K562 (cell line): ENCODE results near the gene FASTK. TPM values are rescaled to one million over a fixed set of nuclear protein-coding genes. Genes with fewer than 3 reads are reported as not detected.

ENCODE experiments used
- BCOR ChIP-seq: fragments of 450-650 bp; IDR thresholded peaks from 2 replicates; pipeline ENCODE4 v1.6.1; 2016
- EGR1 ChIP-seq: fragments of 450-650 bp; conservative IDR thresholded peaks from 2 replicates; pipeline ENCODE4 v1.6.1; 2017; ENCODE audit warnings: mild to moderate bottlenecking
- EHMT2 ChIP-seq: fragments of 450-650 bp; IDR thresholded peaks from 2 replicates; pipeline ENCODE4 v1.6.1; 2018; ENCODE audit warnings: antibody characterized with exemption
- GATA2 ChIP-seq: sonication (generic); formaldehyde crosslinking; IDR thresholded peaks from 2 replicates; pipeline ENCODE4 v1.4.0; 2020; ENCODE audit warnings: mild to moderate bottlenecking, missing genetic modification reagents
- HDAC6 ChIP-seq: IDR thresholded peaks from 2 replicates; pipeline ENCODE4 v1.6.1; 2012; ENCODE audit warnings: low read depth, mild to moderate bottlenecking, control low read depth, inconsistent platforms, low read length, moderate library complexity
- HLTF ChIP-seq: fragments of 450-650 bp; IDR thresholded peaks from 2 replicates; pipeline ENCODE4 v1.6.1; 2016
- LARP7 ChIP-seq: fragments of 450-650 bp; IDR thresholded peaks from 2 replicates; pipeline ENCODE4 v1.6.1; 2016
- SMARCC2 ChIP-seq: fragments of 450-650 bp; IDR thresholded peaks from 2 replicates; pipeline ENCODE4 v1.6.1; 2017; ENCODE audit warnings: antibody characterized with exemption, moderate library complexity, mild to moderate bottlenecking, low read depth
- SMARCE1 ChIP-seq: fragments of 450-650 bp; IDR thresholded peaks from 2 replicates; pipeline ENCODE4 v1.7.1; 2016; ENCODE audit warnings: mild to moderate bottlenecking
- SRF ChIP-seq, 2 experiments: fragments of 250-450, 450-650 bp in 1 of 2; sonication (Bioruptor Pico) in 1 of 2; sonication (generic) in 1 of 2; formaldehyde crosslinking; IDR thresholded peaks; 2 replicates each; pipeline versions ENCODE4 v1.5.0 to v1.5.1; 2020 to 2022; ENCODE audit warnings: mild to moderate bottlenecking in 1 of 2, missing genetic modification reagents in 1 of 2
- VEZF1 ChIP-seq: fragments of 200-800 bp; sonication (Bioruptor generic); IDR thresholded peaks from 2 replicates; pipeline ENCODE4 v1.6.1; 2017; ENCODE audit warnings: missing genetic modification characterization, missing compliant biosample characterization
- ZBTB2 ChIP-seq: fragments of 450-650 bp; IDR thresholded peaks from 2 replicates; pipeline ENCODE4 v1.6.1; 2016; ENCODE audit warnings: antibody characterized with exemption
- polyA plus RNA-seq, 8 experiments: library from polyadenylated mRNA; depleted of rRNA in 4 of 8; stranded (reverse) in 5 of 8; unstranded in 3 of 8; fragments of >200 nt; fragmentation: Nextera tagmentation in 2 of 8; fragmentation: Illumina TruSeq in 1 of 8; extraction: Ambion mirVana in 2 of 8; extraction: Trizol in 1 of 8; gene quantifications; 2 replicates each; pipeline versions ENCODE4 v1.2.1 to v1.2.3, GENCODE V29; 2011 to 2014; ENCODE audit warnings: inconsistent platforms in 1 of 8, missing spikeins in 1 of 8
- total RNA-seq, 7 experiments: library from RNA; depleted of rRNA in 6 of 7; stranded (reverse); fragments of >200 nt in 6 of 7; fragmentation: Illumina TruSeq in 2 of 7; extraction: Trizol in 2 of 7; gene quantifications; 2 replicates each; pipeline versions ENCODE4 v1.2.1 to v1.2.3, GENCODE V29; 2011 to 2021; ENCODE audit warnings: low replicate concordance in 1 of 7
- TF ChIP-seq, protein P1 (sequence below), 3 experiments: fragments of 200-800 bp in 1 of 3; sonication (Bioruptor generic) in 1 of 3; sonication (generic) in 1 of 3; formaldehyde crosslinking in 1 of 3; IDR thresholded peaks; 2 replicates each; pipeline versions ENCODE4 v1.6.1 to v1.8.0; 2016 to 2022; ENCODE audit warnings: mild to moderate bottlenecking in 2 of 3, missing compliant biosample characterization in 2 of 3, missing genetic modification characterization in 2 of 3, missing genetic modification reagents in 1 of 3
- TF ChIP-seq, protein P2 (sequence below): fragments of 450-650 bp; IDR thresholded peaks from 2 replicates; pipeline ENCODE4 v1.6.1; 2016; ENCODE audit warnings: low read depth

FASTK gene
- total and polyA plus RNA-seq, 9 of the 15 experiments (the other 6 are each of a cell fraction or from before 2014, with no cell fraction given) = 0.51 to 150 (median 48.2) TPM

DNA sequence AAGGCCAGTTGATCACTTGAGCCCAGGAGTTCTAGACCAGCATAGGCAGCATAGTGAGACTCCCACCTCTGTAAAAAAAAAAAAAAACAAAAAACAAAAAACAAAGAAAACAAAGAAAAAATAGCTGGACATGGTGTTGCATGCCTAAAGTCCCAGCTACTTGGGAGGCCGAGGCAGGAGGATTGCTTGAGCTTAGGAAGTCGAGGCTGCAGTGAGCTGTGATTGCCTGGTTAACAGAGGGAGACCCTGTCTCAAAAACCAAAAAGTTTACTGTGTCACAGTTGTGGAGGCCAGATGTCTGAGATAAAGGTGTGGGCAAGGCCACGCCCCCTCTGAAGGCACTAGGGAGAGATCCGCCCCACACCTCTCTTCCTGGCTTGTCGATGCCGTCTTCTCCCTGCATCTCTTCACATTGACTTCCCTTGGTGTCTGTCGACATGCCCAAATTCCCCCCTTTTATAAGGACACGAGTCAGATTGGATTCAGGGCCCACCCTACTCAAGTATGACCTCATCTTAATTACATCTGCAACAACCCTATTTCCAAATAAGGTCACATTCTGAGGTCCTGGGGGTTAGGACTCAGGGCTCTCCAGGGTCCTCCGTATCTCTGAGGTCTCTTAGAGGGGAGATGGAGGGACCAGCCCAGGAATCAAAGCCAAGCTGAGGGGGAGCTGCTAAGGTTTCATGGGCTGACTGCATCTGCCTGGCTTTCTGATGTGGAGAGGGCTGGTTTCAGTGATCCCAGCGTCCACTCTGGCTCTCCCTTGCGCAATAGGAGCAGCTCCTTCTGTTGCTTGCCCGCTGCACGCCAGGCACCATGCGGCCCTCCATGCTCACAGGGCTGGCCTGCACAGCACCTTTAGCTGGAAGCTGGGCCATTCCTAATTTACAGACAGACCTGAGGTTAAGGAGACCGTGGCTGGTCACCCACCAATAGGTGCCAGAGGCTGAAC lies 28.8 kb upstream of the FASTK start (continued):
- TF ChIP-seq ZBTB2 = 0 out of 2 replicates have a peak, but pooled peaks have one; percentile 29
- TF ChIP-seq VEZF1 (CRISPR knock-in tag) = 0 out of 2 replicates have a peak, but pooled peaks have one; percentile 18
- TF ChIP-seq GATA2 (CRISPR knock-in tag) = peak; percentile 83
- TF ChIP-seq SRF (CRISPR knock-in tag; IDR thresholded peaks at IDR 0.05) = peak in 1 of 2 experiments; percentile 89; a peak in 2 of 4 replicates
- TF ChIP-seq SMARCC2 = no peak
- no peak for TF ChIP-seq EHMT2
- TF ChIP-seq, protein P1, sequence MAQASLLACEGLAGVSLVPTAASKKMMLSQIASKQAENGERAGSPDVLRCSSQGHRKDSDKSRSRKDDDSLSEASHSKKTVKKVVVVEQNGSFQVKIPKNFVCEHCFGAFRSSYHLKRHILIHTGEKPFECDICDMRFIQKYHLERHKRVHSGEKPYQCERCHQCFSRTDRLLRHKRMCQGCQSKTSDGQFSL (CRISPR knock-in tag; IDR thresholded peaks at IDR 0.05) = 0 out of 2 replicates have a peak, but pooled peaks have one; percentile 11
- TF ChIP-seq, protein P1 (tag; IDR thresholded peaks at IDR 0.05) = no peak
- TF ChIP-seq HDAC6 = no peak
- TF ChIP-seq HLTF = peak; percentile 80; the same call in 1 of the 2 replicates
- peak; percentile 66; the same call in 1 of the 2 replicates for TF ChIP-seq SMARCE1
- TF ChIP-seq, protein P2, sequence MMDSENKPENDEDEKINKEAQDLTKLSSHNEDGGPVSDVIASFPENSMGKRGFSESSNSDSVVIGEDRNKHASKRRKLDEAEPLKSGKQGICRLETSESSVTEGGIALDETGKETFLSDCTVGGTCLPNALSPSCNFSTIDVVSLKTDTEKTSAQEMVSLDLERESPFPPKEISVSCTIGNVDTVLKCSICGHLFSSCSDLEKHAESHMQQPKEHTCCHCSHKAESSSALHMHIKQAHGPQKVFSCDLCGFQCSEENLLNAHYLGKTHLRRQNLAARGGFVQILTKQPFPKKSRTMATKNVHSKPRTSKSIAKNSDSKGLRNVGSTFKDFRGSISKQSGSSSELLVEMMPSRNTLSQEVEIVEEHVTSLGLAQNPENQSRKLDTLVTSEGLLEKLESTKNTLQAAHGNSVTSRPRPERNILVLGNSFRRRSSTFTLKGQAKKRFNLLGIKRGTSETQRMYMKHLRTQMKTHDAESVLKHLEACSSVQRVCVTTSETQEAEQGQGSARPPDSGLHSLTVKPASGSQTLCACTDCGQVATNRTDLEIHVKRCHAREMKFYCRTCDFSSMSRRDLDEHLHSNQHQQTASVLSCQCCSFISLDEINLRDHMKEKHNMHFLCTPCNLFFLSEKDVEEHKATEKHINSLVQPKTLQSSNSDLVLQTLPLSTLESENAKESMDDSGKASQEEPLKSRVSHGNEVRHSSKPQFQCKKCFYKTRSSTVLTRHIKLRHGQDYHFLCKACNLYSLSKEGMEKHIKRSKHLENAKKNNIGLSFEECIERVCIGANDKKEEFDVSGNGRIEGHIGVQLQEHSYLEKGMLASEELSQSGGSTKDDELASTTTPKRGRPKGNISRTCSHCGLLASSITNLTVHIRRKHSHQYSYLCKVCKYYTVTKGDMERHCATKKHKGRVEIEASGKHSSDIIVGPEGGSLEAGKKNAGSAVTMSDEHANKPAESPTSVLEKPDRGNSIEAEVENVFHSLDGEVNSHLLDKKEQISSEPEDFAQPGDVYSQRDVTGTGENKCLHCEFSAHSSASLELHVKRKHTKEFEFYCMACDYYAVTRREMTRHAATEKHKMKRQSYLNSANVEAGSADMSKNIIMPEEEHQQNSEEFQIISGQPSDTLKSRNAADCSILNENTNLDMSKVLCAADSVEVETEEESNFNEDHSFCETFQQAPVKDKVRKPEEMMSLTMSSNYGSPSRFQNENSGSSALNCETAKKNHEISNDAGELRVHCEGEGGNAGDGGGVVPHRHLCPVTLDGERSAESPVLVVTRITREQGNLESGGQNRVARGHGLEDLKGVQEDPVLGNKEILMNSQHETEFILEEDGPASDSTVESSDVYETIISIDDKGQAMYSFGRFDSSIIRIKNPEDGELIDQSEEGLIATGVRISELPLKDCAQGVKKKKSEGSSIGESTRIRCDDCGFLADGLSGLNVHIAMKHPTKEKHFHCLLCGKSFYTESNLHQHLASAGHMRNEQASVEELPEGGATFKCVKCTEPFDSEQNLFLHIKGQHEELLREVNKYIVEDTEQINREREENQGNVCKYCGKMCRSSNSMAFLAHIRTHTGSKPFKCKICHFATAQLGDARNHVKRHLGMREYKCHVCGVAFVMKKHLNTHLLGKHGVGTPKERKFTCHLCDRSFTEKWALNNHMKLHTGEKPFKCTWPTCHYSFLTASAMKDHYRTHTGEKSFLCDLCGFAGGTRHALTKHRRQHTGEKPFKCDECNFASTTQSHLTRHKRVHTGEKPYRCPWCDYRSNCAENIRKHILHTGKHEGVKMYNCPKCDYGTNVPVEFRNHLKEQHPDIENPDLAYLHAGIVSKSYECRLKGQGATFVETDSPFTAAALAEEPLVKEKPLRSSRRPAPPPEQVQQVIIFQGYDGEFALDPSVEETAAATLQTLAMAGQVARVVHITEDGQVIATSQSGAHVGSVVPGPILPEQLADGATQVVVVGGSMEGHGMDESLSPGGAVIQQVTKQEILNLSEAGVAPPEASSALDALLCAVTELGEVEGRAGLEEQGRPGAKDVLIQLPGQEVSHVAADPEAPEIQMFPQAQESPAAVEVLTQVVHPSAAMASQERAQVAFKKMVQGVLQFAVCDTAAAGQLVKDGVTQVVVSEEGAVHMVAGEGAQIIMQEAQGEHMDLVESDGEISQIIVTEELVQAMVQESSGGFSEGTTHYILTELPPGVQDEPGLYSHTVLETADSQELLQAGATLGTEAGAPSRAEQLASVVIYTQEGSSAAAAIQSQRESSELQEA = 0 out of 2 replicates have a peak, but pooled peaks have one; percentile 19
- peak; percentile 36; the same call in 1 of the 2 replicates for TF ChIP-seq EGR1
- TF ChIP-seq LARP7 = peak; percentile 67; the same call in 1 of the 2 replicates
- TF ChIP-seq BCOR = peak; percentile 67; the same call in 1 of the 2 replicates
